ENCODE data around the gene MLH3. TPM values are rescaled to one million over a fixed set of nuclear protein-coding genes. Genes with fewer than 3 reads are reported as not detected.

The MLH3 gene
- total and polyA plus RNA-seq, 2 of the 13 experiments (the other 11 are each of a cell fraction or from before 2014, with no cell fraction given): 14.4 to 24.8 TPM

- TF ChIP-seq GABPB1 (CRISPR knock-in tag; IDR thresholded peaks at IDR 0.05) (no peak), FOXO1 (CRISPR knock-in tag; IDR thresholded peaks at IDR 0.05) (no peak), HNF1A (IDR thresholded peaks at IDR 0.05; ENCODE audit: low read depth) (no peak), HNF1A (CRISPR knock-in tag; IDR thresholded peaks at IDR 0.05; ENCODE audit: borderline replicate concordance) (no peak), ZNF652 (CRISPR knock-in tag; IDR thresholded peaks at IDR 0.05; ENCODE audit: borderline replicate concordance, low read depth) (no peak), ZNF234 (CRISPR knock-in tag; conservative IDR thresholded peaks at IDR 0.05) (no peak), ZNF660 (CRISPR knock-in tag; IDR thresholded peaks at IDR 0.05; ENCODE audit: borderline replicate concordance, low read depth) (no peak), ZNF562 (CRISPR knock-in tag; IDR thresholded peaks at IDR 0.05; ENCODE audit: borderline replicate concordance) (no peak), MTA3 (CRISPR knock-in tag; IDR thresholded peaks at IDR 0.05) (no peak), ZNF747 (CRISPR knock-in tag; IDR thresholded peaks at IDR 0.05; ENCODE audit: borderline replicate concordance) (no peak), MBNL3 (CRISPR knock-in tag; conservative IDR thresholded peaks at IDR 0.05) (no peak), PRDM10 (CRISPR knock-in tag; IDR thresholded peaks at IDR 0.05; ENCODE audit: low read depth) (no peak), SMARCE1 (IDR thresholded peaks at IDR 0.05; ENCODE audit: borderline replicate concordance) (no peak), ZNF7 (CRISPR knock-in tag; IDR thresholded peaks at IDR 0.05) (no peak)
Measured at GRCh38 chr14:75023108-75023507, 28.2 kb downstream of the MLH3 start (continued).

Data from HepG2 (cell line).